HEK293 (cell line): ENCODE data around the gene KRT24.

ENCODE experiments used
- CTCF ChIA-PET: fragments of 350-600 bp; formaldehyde crosslinking; extraction: SDS; loops from one replicate; lab custom pipeline; 2021; ENCODE audit warnings: antibody characterized with exemption; lab: Yijun Ruan, JAX
- POLR2A ChIA-PET: fragments of 300-600 bp; formaldehyde crosslinking; extraction: SDS; loops from one replicate; lab custom pipeline; 2020; ENCODE audit warnings: antibody characterized with exemption, inconsistent platforms; lab: Yijun Ruan, JAX
- H3K27ac ChIP-seq: fragments of 200-500 bp; sonication (Bioruptor generic); 2 replicates; pipeline ENCODE4 v1.5.1; 2014; ENCODE audit warnings: low read depth, low read length, control low read depth, inconsistent platforms; ENCODE audit errors: extremely low read depth
- H3K36me3 ChIP-seq, 2 experiments: fragments of 200-500 bp in 1 of 2; sonication (Bioruptor generic) in 1 of 2; 1 replicate in 1 of 2; 2 replicates in 1 of 2; pipeline ENCODE4 v1.5.1; 2014 to 2017; ENCODE audit warnings: inconsistent platforms in 2 of 2, low read length in 2 of 2; ENCODE audit not compliant: control insufficient read depth in 2 of 2, insufficient read depth in 1 of 2
- H3K4me1 ChIP-seq: fragments of 200-500 bp; sonication (Bioruptor generic); 2 replicates; pipeline ENCODE4 v1.5.1; 2014; ENCODE audit warnings: mild to moderate bottlenecking, low read length, inconsistent platforms; ENCODE audit not compliant: control insufficient read depth, insufficient read depth
- H3K4me3 ChIP-seq: 2 replicates; pipeline ENCODE4 v1.5.1; 2011; ENCODE audit warnings: low read depth, mild to moderate bottlenecking, control low read depth, low read length, moderate library complexity
- H3K9me3 ChIP-seq: fragments of 200-500 bp; sonication (Bioruptor generic); 2 replicates; pipeline ENCODE4 v1.5.1; 2014; ENCODE audit warnings: low read depth, low read length, inconsistent platforms; ENCODE audit not compliant: control insufficient read depth, insufficient read depth
- BCL11B ChIP-seq: fragments of 450-650 bp; formaldehyde crosslinking; IDR thresholded peaks from 2 replicates; pipeline ENCODE4 v1.5.1; 2016; ENCODE audit warnings: low read depth, missing biosample characterization, missing genetic modification characterization
- GFI1B ChIP-seq: fragments of 450-650 bp; formaldehyde crosslinking; IDR thresholded peaks from 2 replicates; pipeline ENCODE4 v1.5.1; 2016; ENCODE audit warnings: missing biosample characterization, missing genetic modification characterization
- PRDM4 ChIP-seq: fragments of 450-650 bp; formaldehyde crosslinking; IDR thresholded peaks from 2 replicates; pipeline ENCODE4 v1.5.1; 2017; ENCODE audit warnings: missing biosample characterization, missing genetic modification characterization
- SALL2 ChIP-seq: fragments of 450-650 bp; formaldehyde crosslinking; IDR thresholded peaks from 2 replicates; pipeline ENCODE4 v1.5.0; 2017; ENCODE audit warnings: missing biosample characterization, mild to moderate bottlenecking, missing genetic modification characterization, borderline replicate concordance
- ZBTB26 ChIP-seq: fragments of 450-650 bp; formaldehyde crosslinking; optimal IDR thresholded peaks from 2 replicates; pipeline ENCODE3; 2016; ENCODE audit warnings: missing biosample characterization, mild to moderate bottlenecking, missing genetic modification characterization
- ZNF16 ChIP-seq: fragments of 450-650 bp; formaldehyde crosslinking; IDR thresholded peaks from 2 replicates; pipeline ENCODE4 v1.5.1; 2016; ENCODE audit warnings: low read depth, missing biosample characterization, missing genetic modification characterization
- ZNF214 ChIP-seq: fragments of 450-650 bp; formaldehyde crosslinking; IDR thresholded peaks from 2 replicates; pipeline ENCODE4 v1.5.1; 2017; ENCODE audit warnings: missing biosample characterization, mild to moderate bottlenecking, missing genetic modification characterization, borderline replicate concordance
- ZNF266 ChIP-seq: fragments of 450-650 bp; formaldehyde crosslinking; IDR thresholded peaks from 2 replicates; pipeline ENCODE4 v1.5.1; 2016; ENCODE audit warnings: missing biosample characterization, missing genetic modification characterization, low read depth
- ZNF416 ChIP-seq: fragments of 450-650 bp; formaldehyde crosslinking; IDR thresholded peaks from 2 replicates; pipeline ENCODE4 v1.5.1; 2016; ENCODE audit warnings: missing biosample characterization, missing genetic modification characterization
- ZNF48 ChIP-seq: fragments of 450-650 bp; formaldehyde crosslinking; IDR thresholded peaks from 2 replicates; pipeline ENCODE4 v1.5.1; 2016; ENCODE audit warnings: missing biosample characterization, missing genetic modification characterization
- ZNF513 ChIP-seq: fragments of 450-650 bp; IDR thresholded peaks from 2 replicates; pipeline ENCODE4 v1.5.1; 2018; ENCODE audit warnings: missing biosample characterization, missing genetic modification characterization
- ZNF629 ChIP-seq: fragments of 450-650 bp; formaldehyde crosslinking; IDR thresholded peaks from 2 replicates; pipeline ENCODE4 v1.5.1; 2017; ENCODE audit warnings: missing biosample characterization, missing genetic modification characterization
- ZSCAN18 ChIP-seq: fragments of 450-650 bp; formaldehyde crosslinking; IDR thresholded peaks from 2 replicates; pipeline ENCODE4 v1.5.1; 2016; ENCODE audit warnings: missing biosample characterization, missing genetic modification characterization
- TF ChIP-seq, protein P1 (sequence below): fragments of 450-650 bp; formaldehyde crosslinking; IDR thresholded peaks from 2 replicates; pipeline ENCODE4 v1.5.1; 2016; ENCODE audit warnings: missing biosample characterization, missing genetic modification characterization, borderline replicate concordance
- TF ChIP-seq, protein P2 (sequence below): IDR thresholded peaks from 2 replicates; pipeline ENCODE4 v1.6.1; 2011; ENCODE audit warnings: mild to moderate bottlenecking, low read depth, low read length, borderline replicate concordance
- TF ChIP-seq, protein P3 (sequence below): fragments of 450-650 bp; formaldehyde crosslinking; IDR thresholded peaks from 2 replicates; pipeline ENCODE4 v1.5.1; 2016; ENCODE audit warnings: missing biosample characterization, missing genetic modification characterization

Gene KRT24

DNA sequence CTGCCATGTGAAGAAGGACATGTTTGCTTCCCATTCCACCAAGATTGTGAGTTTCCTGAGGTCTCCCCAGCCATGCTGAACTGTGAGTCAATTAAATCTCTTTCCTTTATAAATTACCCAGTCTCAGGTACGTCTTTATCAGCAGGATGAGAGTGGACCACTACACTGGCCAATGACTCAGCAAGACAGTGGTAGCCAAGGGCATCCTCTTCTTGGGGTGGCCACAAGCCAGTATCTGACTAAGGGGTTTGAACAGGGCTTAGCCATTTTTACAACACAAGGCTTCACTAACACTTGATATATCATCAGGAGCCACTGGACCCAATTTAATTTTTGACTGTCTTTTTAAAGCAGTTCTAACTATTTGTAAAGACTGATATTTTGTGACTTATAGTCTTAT lies 21.1 kb upstream of the KRT24 start:
- Histone ChIP-seq H3K36me3 (no peaks in the 10 kb centered on the region), H3K9me3 (no peaks in the 10 kb centered on the region), H3K4me1 (no peaks in the 10 kb centered on the region), H3K27ac (no peak overlapping the region), H3K4me3 (no peak overlapping the region)
- TF ChIP-seq, protein P1, sequence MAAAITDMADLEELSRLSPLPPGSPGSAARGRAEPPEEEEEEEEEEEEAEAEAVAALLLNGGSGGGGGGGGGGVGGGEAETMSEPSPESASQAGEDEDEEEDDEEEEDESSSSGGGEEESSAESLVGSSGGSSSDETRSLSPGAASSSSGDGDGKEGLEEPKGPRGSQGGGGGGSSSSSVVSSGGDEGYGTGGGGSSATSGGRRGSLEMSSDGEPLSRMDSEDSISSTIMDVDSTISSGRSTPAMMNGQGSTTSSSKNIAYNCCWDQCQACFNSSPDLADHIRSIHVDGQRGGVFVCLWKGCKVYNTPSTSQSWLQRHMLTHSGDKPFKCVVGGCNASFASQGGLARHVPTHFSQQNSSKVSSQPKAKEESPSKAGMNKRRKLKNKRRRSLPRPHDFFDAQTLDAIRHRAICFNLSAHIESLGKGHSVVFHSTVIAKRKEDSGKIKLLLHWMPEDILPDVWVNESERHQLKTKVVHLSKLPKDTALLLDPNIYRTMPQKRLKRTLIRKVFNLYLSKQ (tag by site-specific recombination): no peak
- TF ChIP-seq BCL11B (tag by site-specific recombination): no peak
- TF ChIP-seq ZBTB26 (tag by site-specific recombination): no peak
- TF ChIP-seq ZNF214 (tag by site-specific recombination): no peak
- no peak for TF ChIP-seq PRDM4 (tag by site-specific recombination)
- TF ChIP-seq ZNF629 (tag by site-specific recombination): no peak
- ChIA-PET POLR2A (no interaction called here), CTCF (no interaction called here)

DNA sequence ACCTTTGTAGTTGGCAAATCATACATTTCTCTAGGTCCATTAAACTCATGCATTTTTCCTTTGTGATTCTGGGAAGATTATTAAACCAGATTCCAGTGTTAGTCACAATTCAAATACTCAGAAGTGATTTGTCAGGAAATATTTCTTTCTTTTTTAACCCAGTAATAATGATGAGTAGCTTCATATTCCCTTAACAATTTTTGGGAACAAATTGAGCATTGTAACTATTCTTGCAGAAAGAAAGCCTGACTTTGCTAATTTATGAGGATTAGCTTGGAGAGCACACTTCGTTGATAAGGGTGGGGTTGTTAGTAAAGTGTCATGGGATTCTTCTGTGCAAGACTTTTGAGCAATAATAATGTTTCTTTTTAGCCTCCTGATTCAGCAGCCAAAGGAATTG lies 18.7 kb upstream of the KRT24 start:
- H3K4me3 ChIP-seq: no peak overlapping the region
- no peaks in the 10 kb centered on the region for H3K9me3 ChIP-seq
- ChIA-PET CTCF (interaction anchor here (0.6 to 0.9 kb wide), 2 partner anchors 16 to 89 kb away, joined by 3 read pairs; no protein-coding TSS in a partner anchor), POLR2A (no interaction called here)
- no peaks in the 10 kb centered on the region for H3K4me1 ChIP-seq
- H3K27ac ChIP-seq: no peak overlapping the region
- no peaks in the 10 kb centered on the region for H3K36me3 ChIP-seq
- TF ChIP-seq, protein P2, sequence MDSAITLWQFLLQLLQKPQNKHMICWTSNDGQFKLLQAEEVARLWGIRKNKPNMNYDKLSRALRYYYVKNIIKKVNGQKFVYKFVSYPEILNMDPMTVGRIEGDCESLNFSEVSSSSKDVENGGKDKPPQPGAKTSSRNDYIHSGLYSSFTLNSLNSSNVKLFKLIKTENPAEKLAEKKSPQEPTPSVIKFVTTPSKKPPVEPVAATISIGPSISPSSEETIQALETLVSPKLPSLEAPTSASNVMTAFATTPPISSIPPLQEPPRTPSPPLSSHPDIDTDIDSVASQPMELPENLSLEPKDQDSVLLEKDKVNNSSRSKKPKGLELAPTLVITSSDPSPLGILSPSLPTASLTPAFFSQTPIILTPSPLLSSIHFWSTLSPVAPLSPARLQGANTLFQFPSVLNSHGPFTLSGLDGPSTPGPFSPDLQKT: no peak
- TF ChIP-seq SALL2 (tag by site-specific recombination) (no peak), ZNF266 (no peak), ZNF513 (no peak), ZNF416 (tag by site-specific recombination) (no peak), ZSCAN18 (tag by site-specific recombination) (no peak), ZNF16 (no peak), GFI1B (tag by site-specific recombination) (no peak), ZNF48 (tag by site-specific recombination) (no peak)
- TF ChIP-seq, protein P3, sequence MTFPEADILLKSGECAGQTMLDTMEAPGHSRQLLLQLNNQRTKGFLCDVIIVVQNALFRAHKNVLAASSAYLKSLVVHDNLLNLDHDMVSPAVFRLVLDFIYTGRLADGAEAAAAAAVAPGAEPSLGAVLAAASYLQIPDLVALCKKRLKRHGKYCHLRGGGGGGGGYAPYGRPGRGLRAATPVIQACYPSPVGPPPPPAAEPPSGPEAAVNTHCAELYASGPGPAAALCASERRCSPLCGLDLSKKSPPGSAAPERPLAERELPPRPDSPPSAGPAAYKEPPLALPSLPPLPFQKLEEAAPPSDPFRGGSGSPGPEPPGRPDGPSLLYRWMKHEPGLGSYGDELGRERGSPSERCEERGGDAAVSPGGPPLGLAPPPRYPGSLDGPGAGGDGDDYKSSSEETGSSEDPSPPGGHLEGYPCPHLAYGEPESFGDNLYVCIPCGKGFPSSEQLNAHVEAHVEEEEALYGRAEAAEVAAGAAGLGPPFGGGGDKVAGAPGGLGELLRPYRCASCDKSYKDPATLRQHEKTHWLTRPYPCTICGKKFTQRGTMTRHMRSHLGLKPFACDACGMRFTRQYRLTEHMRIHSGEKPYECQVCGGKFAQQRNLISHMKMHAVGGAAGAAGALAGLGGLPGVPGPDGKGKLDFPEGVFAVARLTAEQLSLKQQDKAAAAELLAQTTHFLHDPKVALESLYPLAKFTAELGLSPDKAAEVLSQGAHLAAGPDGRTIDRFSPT: no peak
- TF ChIP-seq, protein P1 (tag by site-specific recombination): no peak
